HepG2 (cell line): ENCODE results near the gene PLEKHB1. TPM values are rescaled to one million over a fixed set of nuclear protein-coding genes. Genes with fewer than 3 reads are reported as not detected.
A peak's percentile ranks its signal among the peaks of the same experiment; 100 is the strongest.

Experiments
- ATF1 ChIP-seq: IDR thresholded peaks from 2 replicates; pipeline ENCODE4 v1.6.1; 2016; ENCODE audit warnings: mild to moderate bottlenecking, control low read depth
- ATF5 ChIP-seq: sonication (generic); formaldehyde crosslinking; IDR thresholded peaks from 2 replicates; pipeline ENCODE4 v1.4.0; 2020; ENCODE audit warnings: mild to moderate bottlenecking, low read depth, missing genetic modification reagents
- BRCA1 ChIP-seq: sonication (generic); formaldehyde crosslinking; IDR thresholded peaks from 2 replicates; pipeline ENCODE4 v1.4.0; 2020; ENCODE audit warnings: missing genetic modification reagents
- EED ChIP-seq: sonication (generic); formaldehyde crosslinking; IDR thresholded peaks from 2 replicates; pipeline ENCODE4 v1.5.0; 2020; ENCODE audit warnings: mild to moderate bottlenecking, missing genetic modification reagents
- ELF3 ChIP-seq: IDR thresholded peaks from 2 replicates; pipeline ENCODE4 v1.6.1; 2016; ENCODE audit warnings: missing genetic modification reagents, missing compliant biosample characterization
- FOXP1 ChIP-seq, 2 experiments: fragments of 450-650 bp in 1 of 2; IDR thresholded peaks; 2 replicates each; pipeline ENCODE4 v1.6.1; 2017 to 2018; ENCODE audit warnings: antibody characterized with exemption in 1 of 2
- GABPA ChIP-seq, 2 experiments: IDR thresholded peaks; 2 replicates each; pipeline ENCODE4 v1.6.1; 2011 to 2016; ENCODE audit warnings: low read depth in 2 of 2, low read length in 1 of 2, missing biosample characterization in 1 of 2, missing genetic modification characterization in 1 of 2
- KDM2A ChIP-seq: sonication (generic); formaldehyde crosslinking; IDR thresholded peaks from 2 replicates; pipeline ENCODE4 v1.4.0; 2020; ENCODE audit warnings: low read depth, missing genetic modification reagents, borderline replicate concordance
- KLF6 ChIP-seq: IDR thresholded peaks from 2 replicates; pipeline ENCODE4 v1.8.0; 2016; ENCODE audit warnings: missing biosample characterization, missing genetic modification reagents
- MIER3 ChIP-seq: IDR thresholded peaks from 2 replicates; pipeline ENCODE4 v1.6.1; 2016; ENCODE audit warnings: missing compliant biosample characterization, borderline replicate concordance
- MTA1 ChIP-seq: sonication (generic); formaldehyde crosslinking; IDR thresholded peaks from 2 replicates; pipeline ENCODE4 v1.4.0; 2020; ENCODE audit warnings: missing genetic modification reagents, mild to moderate bottlenecking, borderline replicate concordance
- MXD3 ChIP-seq: IDR thresholded peaks from 2 replicates; pipeline ENCODE4 v1.6.1; 2016; ENCODE audit warnings: mild to moderate bottlenecking, missing biosample characterization, missing genetic modification reagents
- MYC ChIP-seq: sonication (generic); formaldehyde crosslinking; IDR thresholded peaks from 2 replicates; pipeline ENCODE4 v1.9.0; 2021; ENCODE audit warnings: missing genetic modification reagents, borderline replicate concordance
- PCBP1 ChIP-seq: fragments of 200-400 bp; formaldehyde crosslinking; IDR thresholded peaks from 2 replicates; pipeline ENCODE4 v1.6.1; 2017; ENCODE audit warnings: mild to moderate bottlenecking, low read depth, low read length, borderline replicate concordance
- RERE ChIP-seq: IDR thresholded peaks from 2 replicates; pipeline ENCODE4 v1.6.1; 2016; ENCODE audit warnings: low read depth, missing genetic modification reagents, missing compliant biosample characterization
- YEATS4 ChIP-seq: sonication (generic); formaldehyde crosslinking; IDR thresholded peaks from 2 replicates; pipeline ENCODE4 v1.4.0; 2020; ENCODE audit warnings: missing genetic modification reagents, borderline replicate concordance
- ZNF430 ChIP-seq: sonication (generic); formaldehyde crosslinking; IDR thresholded peaks from 2 replicates; pipeline ENCODE4 v1.9.0; 2021; ENCODE audit warnings: mild to moderate bottlenecking, missing genetic modification reagents
- ZNF576 ChIP-seq: sonication (generic); formaldehyde crosslinking; IDR thresholded peaks from 2 replicates; pipeline ENCODE4 v1.4.0; 2020; ENCODE audit warnings: mild to moderate bottlenecking, missing genetic modification reagents
- ZNF768 ChIP-seq: sonication (generic); formaldehyde crosslinking; IDR thresholded peaks from 2 replicates; pipeline ENCODE4 v1.4.0; 2020; ENCODE audit warnings: missing genetic modification reagents
- ZNF788 ChIP-seq: sonication (generic); formaldehyde crosslinking; IDR thresholded peaks from 2 replicates; pipeline ENCODE4 v1.5.0; 2020; ENCODE audit warnings: mild to moderate bottlenecking, missing genetic modification reagents, borderline replicate concordance
- ZNF800 ChIP-seq: sonication (generic); formaldehyde crosslinking; IDR thresholded peaks from 2 replicates; pipeline ENCODE4 v1.4.0; 2020; ENCODE audit warnings: missing genetic modification reagents
- ZSCAN12 ChIP-seq: sonication (generic); formaldehyde crosslinking; IDR thresholded peaks from 2 replicates; pipeline ENCODE4 v1.9.0; 2021; ENCODE audit warnings: mild to moderate bottlenecking, missing genetic modification reagents
- polyA plus RNA-seq, 8 experiments: library from polyadenylated mRNA; depleted of rRNA in 3 of 8; stranded (reverse) in 7 of 8; unstranded in 1 of 8; fragments of >200 nt; fragmentation: Illumina TruSeq in 4 of 8; extraction: Trizol in 4 of 8; gene quantifications; 2 replicates each; pipeline versions ENCODE4 v1.2.1 to v1.2.3, GENCODE V29; 2011 to 2016; ENCODE audit warnings: low read depth in 4 of 8, missing spikeins in 1 of 8, mixed read lengths in 1 of 8; ENCODE audit not compliant: insufficient read depth in 1 of 8
- total RNA-seq, 5 experiments: library from RNA; depleted of rRNA; stranded (reverse); fragments of >200 nt; fragmentation: Illumina TruSeq; extraction: Trizol; gene quantifications; 2 replicates each; pipeline ENCODE4 v1.2.3, GENCODE V29; 2016; ENCODE audit warnings: low read depth in 1 of 5

PLEKHB1 gene
- total and polyA plus RNA-seq, 2 of the 13 experiments (the other 11 are each of a cell fraction or from before 2014, with no cell fraction given): 68.0 to 99.3 TPM

- no peak for TF ChIP-seq RERE
- TF ChIP-seq MTA1: no peak
- no peak for TF ChIP-seq FOXP1 (IDR thresholded peaks at IDR 0.05)
- TF ChIP-seq FOXP1 (CRISPR knock-in tag; IDR thresholded peaks at IDR 0.05): no peak
- no peak for TF ChIP-seq ZNF576 (CRISPR knock-in tag)
- peak; percentile 17; the same call in 1 of the 2 replicates for TF ChIP-seq ELF3 (CRISPR knock-in tag)
- TF ChIP-seq ZNF800 (CRISPR knock-in tag): no peak
- no peak for TF ChIP-seq KLF6
- no peak for TF ChIP-seq ZSCAN12 (CRISPR knock-in tag)
- TF ChIP-seq GABPA (IDR thresholded peaks at IDR 0.05; ENCODE audit: low read depth, low read length): no peak
- TF ChIP-seq GABPA (CRISPR knock-in tag; IDR thresholded peaks at IDR 0.05; ENCODE audit: low read depth): peak; percentile 61
- peak; percentile 57; the same call in 1 of the 2 replicates for TF ChIP-seq ZNF788 (CRISPR knock-in tag)
- no peak for TF ChIP-seq BRCA1
- no peak for TF ChIP-seq KDM2A (CRISPR knock-in tag)
- peak; percentile 88 for TF ChIP-seq ATF1 (CRISPR knock-in tag)
- no peak for TF ChIP-seq ATF5 (CRISPR knock-in tag)
- 0 out of 2 replicates have a peak, but pooled peaks have one; percentile 11 for TF ChIP-seq YEATS4 (CRISPR knock-in tag)
- peak; percentile 25; the same call in 1 of the 2 replicates for TF ChIP-seq ZNF768 (CRISPR knock-in tag)
- TF ChIP-seq ZNF430 (CRISPR knock-in tag): no peak
- TF ChIP-seq MXD3: no peak
- no peak for TF ChIP-seq PCBP1
- TF ChIP-seq MIER3 (CRISPR knock-in tag): no peak
- TF ChIP-seq MYC (CRISPR knock-in tag): no peak
- TF ChIP-seq EED (CRISPR knock-in tag): no peak
Observed at GRCh38 chr11:73647459-73648100, 1.2 kb downstream of the PLEKHB1 start (continued).
